ENCODE data around the gene ENAM. TPM values are rescaled to one million over a fixed set of nuclear protein-coding genes. Genes with fewer than 3 reads are reported as not detected.

ENAM gene
- polyA plus RNA-seq, 1 experiment = 0.14 TPM

DNA sequence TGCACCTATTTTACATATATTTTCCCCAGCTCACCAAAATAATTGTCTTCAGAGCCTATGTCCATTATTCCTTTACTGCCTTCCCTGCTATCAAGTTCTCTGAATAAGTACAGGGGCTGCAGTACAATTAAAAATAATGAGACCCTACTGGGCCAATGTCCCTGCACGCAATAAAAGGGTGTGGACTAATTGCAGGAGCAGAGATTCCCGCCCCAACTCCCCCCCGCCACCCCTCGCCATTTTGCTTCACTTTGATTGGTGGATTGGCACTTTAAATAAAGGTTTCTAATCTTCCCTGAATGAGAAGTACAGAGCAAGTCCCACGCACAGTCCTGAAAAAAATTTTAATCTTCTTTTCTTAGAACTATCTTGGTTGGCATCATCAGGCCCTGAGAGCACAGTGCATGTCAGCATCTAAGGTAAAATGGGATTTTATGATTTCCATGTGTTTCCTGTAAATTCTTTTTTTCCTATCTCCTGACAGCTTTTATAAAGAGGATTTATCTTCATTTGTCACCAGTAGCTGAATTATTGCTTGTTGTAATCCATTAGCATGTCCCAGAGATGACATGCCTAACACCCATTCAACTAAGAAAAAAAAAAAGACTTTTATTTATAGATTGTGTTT lies 36.5 kb upstream of the ENAM start, which contains the start of gene AMBN:
Gene AMBN, plus strand, starts transcription at position 302 of the 628 bp plus-strand sequence. Its CDS starts 103 bp downstream, at position 405.
- no peak within 1 kb of the TSS for H3K27ac ChIP-seq (ENCODE audit: low read depth, low read length)
- CTCF ChIA-PET = interaction anchor here (0.7 kb wide), 1 partner anchor 1132 kb away, joined by 3 read pairs; no protein-coding TSS in a partner anchor
- H3K27me3 ChIP-seq (ENCODE audit: control insufficient read depth, insufficient read depth, low read length) = peaks cover 2% of the 10 kb centered on the region
- no peak for DNase-seq (ENCODE audit: low read depth, low spot score)
- POLR2A ChIA-PET = no interaction called here
- no peak within 1 kb of the TSS for H3K4me3 ChIP-seq (ENCODE audit: low read depth, low read length)
- H3K9me3 ChIP-seq (ENCODE audit: control insufficient read depth, insufficient read depth, low read length) = no peaks in the 10 kb centered on the region
- TF ChIP-seq CTCF (IDR thresholded peaks at IDR 0.05; ENCODE audit: low read depth, low read length) = no peak

GRCh38 chr4:70594196-70594595 lies 34.3 kb upstream of the ENAM start:
- no peak overlapping the region for H3K4me3 ChIP-seq (ENCODE audit: low read depth, low read length)
- POLR2A ChIA-PET = no interaction called here

GRCh38 chr4:70600305-70600704 lies 28.2 kb upstream of the ENAM start:
- H3K4me3 ChIP-seq (ENCODE audit: low read depth, low read length) = no peak overlapping the region
- no peak for TF ChIP-seq CTCF (IDR thresholded peaks at IDR 0.05; ENCODE audit: low read depth, low read length)
- ChIA-PET CTCF (interaction anchor here (0.7 to 2.3 kb wide), 4 partner anchors 14 to 584 kb away, joined by 3 to 6 read pairs (median 4); no protein-coding TSS in a partner anchor), POLR2A (no interaction called here)
- no peak overlapping the region for H3K27ac ChIP-seq (ENCODE audit: low read depth, low read length)
- no peak for DNase-seq (ENCODE audit: low read depth, low spot score)
- no peaks in the 10 kb centered on the region for H3K27me3 ChIP-seq (ENCODE audit: control insufficient read depth, insufficient read depth, low read length)
- no peaks in the 10 kb centered on the region for H3K9me3 ChIP-seq (ENCODE audit: control insufficient read depth, insufficient read depth, low read length)

More at GRCh38 chr4:70594196-70594595, 34.3 kb upstream of the ENAM start:
- Histone ChIP-seq H3K27me3 (ENCODE audit: control insufficient read depth, insufficient read depth, low read length) (peaks cover 2% of the 10 kb centered on the region), H3K9me3 (ENCODE audit: control insufficient read depth, insufficient read depth, low read length) (no peaks in the 10 kb centered on the region), H3K27ac (ENCODE audit: low read depth, low read length) (no peak overlapping the region)
- TF ChIP-seq CTCF (IDR thresholded peaks at IDR 0.05; ENCODE audit: low read depth, low read length) = no peak
- CTCF ChIA-PET = interaction anchor here (0.6 to 0.8 kb wide), 3 partner anchors 58 to 1673 kb away, joined by 3 read pairs; no protein-coding TSS in a partner anchor
- DNase-seq (ENCODE audit: low read depth, low spot score) = no peak

GRCh38 chr4:70600977-70601376 lies 27.6 kb upstream of the ENAM start:
- no peaks in the 10 kb centered on the region for H3K27me3 ChIP-seq (ENCODE audit: control insufficient read depth, insufficient read depth, low read length)
- ChIA-PET CTCF (interaction anchor here (0.7 to 2.3 kb wide), 5 partner anchors 14 to 1713 kb away, joined by 3 to 6 read pairs (median 3); no protein-coding TSS in a partner anchor), POLR2A (no interaction called here)
- TF ChIP-seq CTCF (IDR thresholded peaks at IDR 0.05; ENCODE audit: low read depth, low read length) = no peak
- no peak for DNase-seq (ENCODE audit: low read depth, low spot score)
- no peaks in the 10 kb centered on the region for H3K9me3 ChIP-seq (ENCODE audit: control insufficient read depth, insufficient read depth, low read length)
- no peak overlapping the region for H3K4me3 ChIP-seq (ENCODE audit: low read depth, low read length)
- no peak overlapping the region for H3K27ac ChIP-seq (ENCODE audit: low read depth, low read length)

GRCh38 chr4:70601422-70602039 lies 27.0 kb upstream of the ENAM start:
- TF ChIP-seq CTCF (IDR thresholded peaks at IDR 0.05; ENCODE audit: low read depth, low read length) = peak; percentile 86
- DNase-seq (ENCODE audit: low read depth, low spot score) = peak; percentile 54
- CTCF ChIA-PET = interaction anchor here (0.6 to 2.3 kb wide), 9 partner anchors 10 to 1713 kb away, joined by 3 to 6 read pairs (median 4); no protein-coding TSS in a partner anchor
- POLR2A ChIA-PET = no interaction called here
- Histone ChIP-seq H3K9me3 (ENCODE audit: control insufficient read depth, insufficient read depth, low read length) (no peaks in the 10 kb centered on the region), H3K27me3 (ENCODE audit: control insufficient read depth, insufficient read depth, low read length) (no peaks in the 10 kb centered on the region), H3K4me3 (ENCODE audit: low read depth, low read length) (no peak overlapping the region), H3K27ac (ENCODE audit: low read depth, low read length) (no peak overlapping the region)
